ENCODE results near the gene PARD3B. TPM values are rescaled to one million over a fixed set of nuclear protein-coding genes. Genes with fewer than 3 reads are reported as not detected.

PARD3B gene
- total and polyA plus RNA-seq, 2 of the 8 experiments (the other 6 are each of a cell fraction or from before 2014, with no cell fraction given): 1.2 to 5.7 TPM

- H4K91ac ChIP-seq (replicated peaks; ENCODE audit: insufficient read length, low read length): no peak overlapping the region
- no peak overlapping the region for H3K4me2 ChIP-seq (ENCODE audit: insufficient read depth in 1 of 2, low read depth in 2 of 2, low read length in 2 of 2)
- no peak overlapping the region for H2BK120ac ChIP-seq (replicated peaks; ENCODE audit: low read depth, low read length)
- DNase-seq (ENCODE audit: low read depth in 1 of 2, low spot score in 2 of 2) (no peak), FAIRE-seq (no peak)
- no peak overlapping the region for H3K14ac ChIP-seq (ENCODE audit: insufficient read length)
- no peaks in the 10 kb centered on the region for H3K36me3 ChIP-seq (ENCODE audit: control insufficient read depth in 2 of 4, insufficient read depth in 4 of 4, low read length in 3 of 4)
- H3K9ac ChIP-seq (replicated peaks in 1 of 4; ENCODE audit: extremely low read depth in 1 of 4, low read depth in 3 of 4, low read length in 3 of 4): no peak overlapping the region
- H3K4ac ChIP-seq (replicated peaks; ENCODE audit: insufficient read length, low read depth, low read length): no peak overlapping the region
- no peak overlapping the region for H4K8ac ChIP-seq (ENCODE audit: extremely low read depth, insufficient read depth, low read length)
- no peaks in the 10 kb centered on the region for H3K9me3 ChIP-seq (ENCODE audit: insufficient read depth in 2 of 2, low read depth in 1 of 2, low read length in 1 of 2)
- H4K20me1 ChIP-seq (replicated peaks in 1 of 2; ENCODE audit: control insufficient read depth in 1 of 2, insufficient read depth in 2 of 2, low read length in 2 of 2): no peaks in the 10 kb centered on the region
- no peak overlapping the region for H2AK5ac ChIP-seq (ENCODE audit: low read depth, low read length)
- H3K18ac ChIP-seq (ENCODE audit: extremely low read depth, low read length): no peak overlapping the region
- no peak overlapping the region for H2AFZ ChIP-seq (ENCODE audit: low read length)
- H3K27me3 ChIP-seq (replicated peaks in 1 of 4; ENCODE audit: control insufficient read depth in 3 of 4, extremely low read depth in 1 of 4, insufficient read depth in 3 of 4, low read length in 3 of 4): no peaks in the 10 kb centered on the region
- H3K23ac ChIP-seq (ENCODE audit: insufficient read length): no peak overlapping the region
- H3K79me2 ChIP-seq (ENCODE audit: control insufficient read depth in 1 of 2, insufficient read depth in 2 of 2, low read length in 2 of 2): no peaks in the 10 kb centered on the region
- H3K23me2 ChIP-seq (ENCODE audit: low read depth, low read length): no peaks in the 10 kb centered on the region
- H3K27ac ChIP-seq (ENCODE audit: low read depth, low read length): no peak overlapping the region
- H3K4me3 ChIP-seq (ENCODE audit: extremely low read depth in 1 of 4, insufficient read depth in 2 of 4, low read depth in 3 of 4, low read length in 4 of 4): no peak overlapping the region
- TF ChIP-seq SP4 (IDR thresholded peaks at IDR 0.05; ENCODE audit: low read length) (no peak), SIX5 (IDR thresholded peaks at IDR 0.05; ENCODE audit: low read depth, low read length) (no peak), YY1 (IDR thresholded peaks at IDR 0.05; ENCODE audit: low read depth, low read length) (no peak), SIN3A (conservative IDR thresholded peaks at IDR 0.05 in 1 of 2, IDR thresholded peaks at IDR 0.05 in 1 of 2; ENCODE audit: low read depth in 1 of 2, low read length in 2 of 2) (no peak), HDAC2 (IDR thresholded peaks at IDR 0.05; ENCODE audit: borderline replicate concordance in 1 of 2, low read depth in 2 of 2, low read length in 2 of 2) (no peak), CHD1 (IDR thresholded peaks at IDR 0.05; ENCODE audit: low read depth, low read length) (no peak), SIRT6 (IDR thresholded peaks at IDR 0.05; ENCODE audit: low read length) (no peak)
- TF ChIP-seq, protein P1, sequence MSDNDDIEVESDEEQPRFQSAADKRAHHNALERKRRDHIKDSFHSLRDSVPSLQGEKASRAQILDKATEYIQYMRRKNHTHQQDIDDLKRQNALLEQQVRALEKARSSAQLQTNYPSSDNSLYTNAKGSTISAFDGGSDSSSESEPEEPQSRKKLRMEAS (IDR thresholded peaks at IDR 0.05): no peak
- no peak overlapping the region for H2BK5ac ChIP-seq (ENCODE audit: low read depth, low read length)
- no peak overlapping the region for H4K5ac ChIP-seq (ENCODE audit: insufficient read length, low read depth, low read length)
- no peak overlapping the region for H2BK15ac ChIP-seq (ENCODE audit: low read length)
- no peak overlapping the region for H2BK12ac ChIP-seq (ENCODE audit: low read depth, low read length)
- CTCF ChIA-PET (ENCODE audit: partially characterized antibody): no interaction called here
- H3K4me1 ChIP-seq (replicated peaks in 1 of 4; ENCODE audit: control insufficient read depth in 3 of 4, insufficient read depth in 4 of 4, low read length in 3 of 4): no peaks in the 10 kb centered on the region
- 92% methylated on average over 4 of the region's 4 CpGs; no CpG with 5 or more reads in 1 of the 2 experiments for WGBS, 2 experiments (ENCODE audit: extremely low coverage in 1 of 2, insufficient coverage in 1 of 2, insufficient read length in 1 of 2, insufficient replicate concordance in 2 of 2, low coverage in 1 of 2, low lambda C conversion rate in 2 of 2, missing lambda C conversion rate in 1 of 2)
- H3K56ac ChIP-seq (replicated peaks; ENCODE audit: insufficient read length, low read depth, low read length): no peak overlapping the region
- POLR2A ChIA-PET (ENCODE audit: partially characterized antibody): no interaction called here
- no peaks in the 10 kb centered on the region for H3K79me1 ChIP-seq (ENCODE audit: low read depth, low read length)
- no peak overlapping the region for H2BK20ac ChIP-seq (ENCODE audit: low read length)
Measured at GRCh38 chr2:205411558-205411957, 866.3 kb downstream of the PARD3B start.

Data from H1 (cell line).